ENCODE measurements around the gene SYT7.

The SYT7 gene

GRCh38 chr11:61509043-61510029 lies 71.5 kb downstream of the SYT7 start:
- H3K36me3 ChIP-seq (ENCODE audit: control insufficient read depth in 2 of 2, insufficient read depth in 1 of 2, low read length in 2 of 2), result no peaks in the 10 kb centered on the region
- no peaks in the 10 kb centered on the region for H3K4me1 ChIP-seq (ENCODE audit: control insufficient read depth, insufficient read depth, low read length)
- no peaks in the 10 kb centered on the region for H3K9me3 ChIP-seq (ENCODE audit: control insufficient read depth, insufficient read depth, low read depth, low read length)
- POLR2A ChIA-PET, result interaction anchor here (0.8 to 0.9 kb wide), 2 partner anchors 31 to 80 kb away, joined by 3 read pairs; partner anchors contain the start of genes CPSF7 and SDHAF2
- CTCF ChIA-PET, result interaction anchor here (0.6 to 17.2 kb wide), 13 partner anchors 8 to 1985 kb away, joined by 3 to 325 read pairs (median 4); a partner anchor contains a TSS
- H3K4me3 ChIP-seq (ENCODE audit: low read depth, low read length), result peak overlapping the region; percentile 26
- H3K27ac ChIP-seq (ENCODE audit: extremely low read depth, low read depth, low read length), result no peak overlapping the region
- no peak for TF ChIP-seq ZNF513 (tag by site-specific recombination; IDR thresholded peaks at IDR 0.05)
- no peak for TF ChIP-seq EGR2 (tag by site-specific recombination; IDR thresholded peaks at IDR 0.05; ENCODE audit: low read depth)
- no peak for TF ChIP-seq ZNF24 (tag by site-specific recombination; IDR thresholded peaks at IDR 0.05)
- TF ChIP-seq ZNF394 (tag by site-specific recombination; IDR thresholded peaks at IDR 0.05; ENCODE audit: borderline replicate concordance), result peak; percentile 40; the same call in 1 of the 2 replicates
- TF ChIP-seq ZNF311 (tag by site-specific recombination; IDR thresholded peaks at IDR 0.05; ENCODE audit: borderline replicate concordance), result no peak
- TF ChIP-seq ZBTB6 (tag by site-specific recombination; IDR thresholded peaks at IDR 0.05), result 0 out of 2 replicates have a peak, but pooled peaks have one; percentile 31
- TF ChIP-seq KLF10 (tag by site-specific recombination; IDR thresholded peaks at IDR 0.05), result no peak
- no peak for TF ChIP-seq ZNF10 (tag by site-specific recombination; IDR thresholded peaks at IDR 0.05)
- peak; percentile 51 for TF ChIP-seq KLF9 (tag by site-specific recombination; IDR thresholded peaks at IDR 0.05; ENCODE audit: low read depth)
- no peak for TF ChIP-seq ZNF473 (tag by site-specific recombination; IDR thresholded peaks at IDR 0.05)
- no peak for TF ChIP-seq ZNF133 (tag by site-specific recombination; IDR thresholded peaks at IDR 0.05)
- TF ChIP-seq ZNF114 (tag by site-specific recombination; IDR thresholded peaks at IDR 0.05), result no peak
- no peak; the same call in 1 of the 2 replicates for TF ChIP-seq PBX3 (CRISPR knock-in tag; IDR thresholded peaks at IDR 0.05)
- TF ChIP-seq ZFP41 (tag by site-specific recombination; IDR thresholded peaks at IDR 0.05; ENCODE audit: borderline replicate concordance), result no peak
- no peak for TF ChIP-seq ZNF174 (tag by site-specific recombination; IDR thresholded peaks at IDR 0.05)
- peak; percentile 51; the same call in 1 of the 2 replicates for TF ChIP-seq HIC1 (tag by site-specific recombination; IDR thresholded peaks at IDR 0.05)
- TF ChIP-seq ZNF184 (tag by site-specific recombination; IDR thresholded peaks at IDR 0.05), result no peak
- peak; percentile 27 for TF ChIP-seq KLF1 (tag by site-specific recombination; IDR thresholded peaks at IDR 0.05)
- TF ChIP-seq ZNF701 (tag by site-specific recombination; IDR thresholded peaks at IDR 0.05), result no peak
- TF ChIP-seq ZNF585B (tag by site-specific recombination; IDR thresholded peaks at IDR 0.05), result no peak
- no peak for TF ChIP-seq ZBTB11 (tag by site-specific recombination; conservative IDR thresholded peaks at IDR 0.05; ENCODE audit: low read depth)
- 0 out of 2 replicates have a peak, but pooled peaks have one; percentile 48 for TF ChIP-seq ZNF610 (tag by site-specific recombination; IDR thresholded peaks at IDR 0.05; ENCODE audit: borderline replicate concordance)
- no peak for TF ChIP-seq ZSCAN23 (tag by site-specific recombination; IDR thresholded peaks at IDR 0.05)
- peak; percentile 87 for TF ChIP-seq ZNF2 (tag by site-specific recombination; IDR thresholded peaks at IDR 0.05)
- TF ChIP-seq ZBTB26 (tag by site-specific recombination; optimal IDR thresholded peaks at IDR 0.05), result peak; percentile 86
- no peak for TF ChIP-seq ZNF623 (tag by site-specific recombination; IDR thresholded peaks at IDR 0.05)
